ENCODE results near the gene METTL24. TPM values are rescaled to one million over a fixed set of nuclear protein-coding genes. Genes with fewer than 3 reads are reported as not detected.

Gene METTL24
- total RNA-seq, result 3.6 and 4.7 TPM in 2 replicates
- long read RNA-seq, partial matches to known transcripts, result 0 of 1 reads
- long read RNA-seq, other reads (novel, unspliced or antisense), result 1 of 1 reads

GRCh38 chr6:110357664-110358552 is at the start of gene METTL24:
Gene METTL24 (minus strand): TSS chr6:110358349. CDS start chr6:110358272, 77 bp downstream.
- Mint-ChIP-seq H3K36me3 (ENCODE audit: low read depth) (no peaks in the 10 kb centered on the region), H3K4me3 (peak within 1 kb of the TSS; percentile 87), H3K4me1 (peaks cover 66% of the 10 kb centered on the region), H3K27ac (ENCODE audit: unreplicated experiment) (peak within 1 kb of the TSS; percentile 82), H3K27me3 (ENCODE audit: low read depth) (peaks cover 26% of the 10 kb centered on the region), H3K9me3 (no peaks in the 10 kb centered on the region)
- peak; percentile 40 for DNase-seq (ENCODE audit: low read depth, low spot score)
- TF ChIP-seq, protein P1, sequence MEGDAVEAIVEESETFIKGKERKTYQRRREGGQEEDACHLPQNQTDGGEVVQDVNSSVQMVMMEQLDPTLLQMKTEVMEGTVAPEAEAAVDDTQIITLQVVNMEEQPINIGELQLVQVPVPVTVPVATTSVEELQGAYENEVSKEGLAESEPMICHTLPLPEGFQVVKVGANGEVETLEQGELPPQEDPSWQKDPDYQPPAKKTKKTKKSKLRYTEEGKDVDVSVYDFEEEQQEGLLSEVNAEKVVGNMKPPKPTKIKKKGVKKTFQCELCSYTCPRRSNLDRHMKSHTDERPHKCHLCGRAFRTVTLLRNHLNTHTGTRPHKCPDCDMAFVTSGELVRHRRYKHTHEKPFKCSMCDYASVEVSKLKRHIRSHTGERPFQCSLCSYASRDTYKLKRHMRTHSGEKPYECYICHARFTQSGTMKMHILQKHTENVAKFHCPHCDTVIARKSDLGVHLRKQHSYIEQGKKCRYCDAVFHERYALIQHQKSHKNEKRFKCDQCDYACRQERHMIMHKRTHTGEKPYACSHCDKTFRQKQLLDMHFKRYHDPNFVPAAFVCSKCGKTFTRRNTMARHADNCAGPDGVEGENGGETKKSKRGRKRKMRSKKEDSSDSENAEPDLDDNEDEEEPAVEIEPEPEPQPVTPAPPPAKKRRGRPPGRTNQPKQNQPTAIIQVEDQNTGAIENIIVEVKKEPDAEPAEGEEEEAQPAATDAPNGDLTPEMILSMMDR (conservative IDR thresholded peaks at IDR 0.05), result peak; percentile 29

DNA sequence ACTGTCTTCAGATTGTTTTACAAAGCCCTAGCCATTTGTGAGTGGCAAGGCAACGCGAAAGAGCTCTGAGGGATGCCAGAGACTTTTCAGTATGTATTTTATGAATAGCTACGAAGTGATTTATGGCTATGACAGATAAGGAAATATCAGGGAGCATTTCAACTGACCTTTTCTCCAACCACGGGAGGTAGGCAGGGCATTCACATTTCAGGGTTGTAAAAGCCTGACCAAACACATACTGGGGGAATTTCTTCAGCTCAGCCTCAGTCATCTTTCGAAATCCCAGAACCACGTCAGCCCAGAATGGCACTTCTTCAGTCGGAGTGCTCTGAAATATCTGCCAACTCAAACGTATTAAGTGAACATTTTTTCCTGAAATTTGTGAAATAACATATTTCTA is 46.5 kb upstream of the METTL24 start:
- no peaks in the 10 kb centered on the region for H3K4me1 Mint-ChIP-seq
- no peak overlapping the region for H3K27ac Mint-ChIP-seq (ENCODE audit: unreplicated experiment)
- no peaks in the 10 kb centered on the region for H3K36me3 Mint-ChIP-seq (ENCODE audit: low read depth)
- DNase-seq (ENCODE audit: low read depth, low spot score), result no peak
- no peaks in the 10 kb centered on the region for H3K9me3 Mint-ChIP-seq
- TF ChIP-seq, protein P1 (conservative IDR thresholded peaks at IDR 0.05), result no peak
- H3K4me3 Mint-ChIP-seq, result no peak overlapping the region
- no peaks in the 10 kb centered on the region for H3K27me3 Mint-ChIP-seq (ENCODE audit: low read depth)

GRCh38 chr6:110401585-110402176 is 43.5 kb upstream of the METTL24 start:
- H3K9me3 Mint-ChIP-seq, result no peaks in the 10 kb centered on the region
- DNase-seq (ENCODE audit: low read depth, low spot score), result no peak

DNA sequence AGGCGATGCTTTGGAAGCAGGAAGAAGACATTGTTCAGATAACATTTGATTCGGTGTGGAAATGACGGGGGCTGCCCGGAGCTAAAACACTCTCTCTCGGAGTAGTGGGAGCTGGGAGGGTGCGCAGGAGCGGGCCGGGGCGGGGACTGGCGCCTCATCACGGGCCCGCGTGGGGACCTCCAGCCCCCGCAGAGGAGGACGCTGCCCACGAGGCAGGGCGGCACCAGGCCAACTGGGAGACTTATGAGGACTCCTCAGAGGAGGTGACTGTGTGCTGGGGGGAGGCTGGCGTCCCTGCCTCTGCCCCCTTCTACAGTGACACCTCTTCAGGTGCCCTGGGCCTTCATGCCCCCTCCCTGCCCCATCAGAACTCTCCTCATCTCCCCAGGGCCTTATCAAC is 42.1 kb upstream of the METTL24 start:
- DNase-seq (ENCODE audit: low read depth, low spot score), result no peak
- no peak overlapping the region for H3K4me3 Mint-ChIP-seq
- H3K36me3 Mint-ChIP-seq (ENCODE audit: low read depth), result no peaks in the 10 kb centered on the region
- H3K27me3 Mint-ChIP-seq (ENCODE audit: low read depth), result no peaks in the 10 kb centered on the region
- TF ChIP-seq, protein P1 (conservative IDR thresholded peaks at IDR 0.05), result no peak
- H3K9me3 Mint-ChIP-seq, result no peaks in the 10 kb centered on the region
- H3K27ac Mint-ChIP-seq (ENCODE audit: unreplicated experiment), result no peak overlapping the region
- H3K4me1 Mint-ChIP-seq, result no peaks in the 10 kb centered on the region

More at GRCh38 chr6:110401585-110402176, 43.5 kb upstream of the METTL24 start:
- Mint-ChIP-seq H3K27me3 (ENCODE audit: low read depth) (no peaks in the 10 kb centered on the region), H3K36me3 (ENCODE audit: low read depth) (no peaks in the 10 kb centered on the region), H3K4me1 (no peaks in the 10 kb centered on the region), H3K27ac (ENCODE audit: unreplicated experiment) (no peak overlapping the region), H3K4me3 (no peak overlapping the region)
- TF ChIP-seq, protein P1 (conservative IDR thresholded peaks at IDR 0.05), result no peak

DNA sequence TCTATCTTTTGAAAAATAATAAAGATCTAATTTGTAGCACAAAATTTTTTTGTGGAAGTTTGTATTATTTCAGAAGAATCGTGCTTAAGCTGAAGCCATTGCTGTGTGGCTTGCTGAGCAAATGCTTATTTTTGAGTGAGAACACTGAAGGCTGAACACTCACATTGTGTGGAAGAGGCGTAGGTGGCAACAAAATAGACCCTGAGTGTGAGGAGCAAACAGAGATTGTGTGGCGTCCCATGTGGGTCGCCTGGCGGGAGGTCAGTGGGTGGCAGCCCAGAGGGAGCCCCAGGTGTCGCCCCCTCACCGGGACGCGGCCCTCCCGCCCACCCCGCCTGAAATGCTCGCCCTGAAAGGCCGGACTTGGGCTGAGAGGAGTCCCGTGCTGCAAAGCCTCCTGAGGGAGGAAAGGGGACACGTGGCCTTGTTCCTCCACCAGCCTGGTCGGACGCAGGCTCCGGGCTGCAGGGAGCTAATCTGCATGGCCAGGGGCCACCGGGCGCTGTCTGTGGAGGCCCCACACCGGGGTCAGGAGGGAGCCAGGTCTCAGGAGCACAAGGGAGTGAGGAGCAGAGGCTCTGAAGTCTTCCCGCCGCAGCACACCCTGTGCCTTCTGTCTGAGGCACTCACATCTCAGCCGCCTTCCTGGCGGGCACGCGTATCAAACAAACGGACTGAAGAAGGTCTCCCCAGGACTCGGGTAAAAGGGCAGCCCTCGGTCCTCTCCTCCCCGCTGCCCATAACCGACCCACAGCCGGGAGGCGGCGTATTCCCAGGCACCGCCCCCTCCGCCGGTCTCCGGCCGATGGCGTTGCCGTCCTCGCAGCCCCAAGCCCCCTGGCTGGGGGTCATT is 41.3 kb upstream of the METTL24 start:
- TF ChIP-seq, protein P1 (conservative IDR thresholded peaks at IDR 0.05), result no peak
- H3K4me1 Mint-ChIP-seq, result no peaks in the 10 kb centered on the region
- no peak for DNase-seq (ENCODE audit: low read depth, low spot score)
- H3K27me3 Mint-ChIP-seq (ENCODE audit: low read depth), result no peaks in the 10 kb centered on the region
- no peak overlapping the region for H3K27ac Mint-ChIP-seq (ENCODE audit: unreplicated experiment)
- H3K4me3 Mint-ChIP-seq, result no peak overlapping the region
- no peaks in the 10 kb centered on the region for H3K9me3 Mint-ChIP-seq
- H3K36me3 Mint-ChIP-seq (ENCODE audit: low read depth), result no peaks in the 10 kb centered on the region

All from neural crest cell (in vitro differentiated cells).